OCI-LY1 (cell line): ENCODE results near the gene RP9.

Source experiments
- H2AFZ ChIP-seq: fragments of 200-600 bp; sonication (generic), shearing (Covaris generic); 2 replicates; pipeline ENCODE4 v1.6.0; 2014; ENCODE audit warnings: antibody characterized with exemption, mild to moderate bottlenecking, low read length
- H3F3A ChIP-seq: fragments of 200-600 bp; sonication (generic), shearing (Covaris generic); 2 replicates; pipeline ENCODE4 v1.6.0; 2014; ENCODE audit warnings: mild to moderate bottlenecking, antibody characterized with exemption, low read length, moderate library complexity; ENCODE audit not compliant: insufficient read depth
- H3K27ac ChIP-seq: fragments of 200-600 bp; sonication (generic); 2 replicates; pipeline ENCODE4 v1.5.1; 2014; ENCODE audit warnings: low read length, mixed run types, mild to moderate bottlenecking, low read depth; ENCODE audit not compliant: poor library complexity, severe bottlenecking
- H3K27me3 ChIP-seq: fragments of 200-600 bp; sonication (generic); 2 replicates; pipeline ENCODE4 v1.6.0; 2014; ENCODE audit warnings: antibody characterized with exemption, mild to moderate bottlenecking, low read length, moderate library complexity; ENCODE audit not compliant: insufficient read depth
- H3K36me3 ChIP-seq: fragments of 200-600 bp; sonication (generic); 2 replicates; pipeline ENCODE4 v1.6.1; 2014; ENCODE audit warnings: mild to moderate bottlenecking, antibody characterized with exemption, low read length, moderate library complexity, mixed read lengths; ENCODE audit not compliant: insufficient read depth
- H3K4me1 ChIP-seq: fragments of 200-600 bp; sonication (generic); 2 replicates; pipeline ENCODE4 v1.5.1; 2014; ENCODE audit warnings: mild to moderate bottlenecking, low read length, moderate library complexity; ENCODE audit not compliant: insufficient read depth, severe bottlenecking
- H3K4me2 ChIP-seq: fragments of 200-600 bp; sonication (generic), shearing (Covaris generic); 2 replicates; pipeline ENCODE4 v1.6.1; 2014; ENCODE audit warnings: low read length
- H3K4me3 ChIP-seq: fragments of 200-600 bp; sonication (generic); 2 replicates; pipeline ENCODE4 v1.5.1; 2014; ENCODE audit warnings: low read length, low read depth, mild to moderate bottlenecking, mixed read lengths; ENCODE audit not compliant: poor library complexity, severe bottlenecking
- H3K79me2 ChIP-seq: fragments of 200-600 bp; shearing (Covaris generic); 2 replicates; pipeline ENCODE4 v1.6.1; 2016; ENCODE audit warnings: mixed run types, low read length, mixed read lengths; ENCODE audit not compliant: insufficient read depth
- H3K9ac ChIP-seq: fragments of 200-600 bp; sonication (generic), shearing (Covaris generic); 2 replicates; pipeline ENCODE4 v1.6.1; 2014; ENCODE audit warnings: mild to moderate bottlenecking, low read length, mixed read lengths
- H3K9me2 ChIP-seq: fragments of 200-600 bp; sonication (generic), shearing (Covaris generic); 2 replicates; pipeline ENCODE4 v1.6.1; 2014; ENCODE audit warnings: low read depth, mild to moderate bottlenecking, low read length, mixed read lengths
- H3K9me3 ChIP-seq: fragments of 200-600 bp; shearing (Covaris generic); 2 replicates; pipeline ENCODE4 v1.6.1; 2014; ENCODE audit warnings: low read length, mixed read lengths
- H4K20me1 ChIP-seq: fragments of 200-600 bp; sonication (generic), shearing (Covaris generic); 2 replicates; pipeline ENCODE4 v1.6.0; 2016; ENCODE audit warnings: mild to moderate bottlenecking, low read length; ENCODE audit not compliant: insufficient read depth
- EZH2 ChIP-seq: fragments of 200-600 bp; sonication (generic), shearing (Covaris generic); IDR thresholded peaks from 2 replicates; pipeline ENCODE4 v1.8.0; 2017; ENCODE audit warnings: borderline replicate concordance, mixed run types, mild to moderate bottlenecking, antibody characterized with exemption, low read length, moderate library complexity, mixed read lengths
- TF ChIP-seq, protein P1 (sequence below): fragments of 200-600 bp; sonication (generic), shearing (Covaris generic); IDR thresholded peaks from 2 replicates; pipeline ENCODE4 v1.5.1; 2017; ENCODE audit warnings: mild to moderate bottlenecking, antibody characterized with exemption, low read length, moderate library complexity, mixed read lengths

The RP9 gene

DNA sequence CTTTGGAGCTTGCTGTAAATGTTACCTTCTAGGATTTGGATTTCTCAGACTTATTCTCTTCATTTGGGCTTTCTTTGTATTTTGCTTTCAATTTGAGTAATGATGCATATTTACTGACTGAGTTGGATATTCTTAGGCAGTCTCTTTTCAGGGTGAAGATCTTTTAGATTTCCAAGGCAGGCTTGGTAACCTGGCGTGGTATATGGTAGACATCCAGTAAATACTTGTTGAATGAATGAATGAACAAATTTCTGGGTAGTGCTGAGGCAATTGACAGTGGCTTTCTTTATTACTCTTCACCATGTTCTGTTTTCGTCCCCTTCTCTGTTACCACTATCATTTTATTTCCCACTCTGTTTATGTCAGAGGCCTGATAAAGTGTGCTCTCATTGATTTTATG, 47.2 kb upstream of the RP9 start:
- H4K20me1 ChIP-seq = no peaks in the 10 kb centered on the region
- H3K36me3 ChIP-seq = no peaks in the 10 kb centered on the region
- H3K27me3 ChIP-seq = no peaks in the 10 kb centered on the region
- no peaks in the 10 kb centered on the region for H3K9me2 ChIP-seq
- H3F3A ChIP-seq = no peaks in the 10 kb centered on the region
- no peaks in the 10 kb centered on the region for H3K9me3 ChIP-seq
- no peak overlapping the region for H3K9ac ChIP-seq
- no peak overlapping the region for H3K4me3 ChIP-seq
- no peak overlapping the region for H3K27ac ChIP-seq
- no peaks in the 10 kb centered on the region for H3K4me1 ChIP-seq
- TF ChIP-seq, protein P1, sequence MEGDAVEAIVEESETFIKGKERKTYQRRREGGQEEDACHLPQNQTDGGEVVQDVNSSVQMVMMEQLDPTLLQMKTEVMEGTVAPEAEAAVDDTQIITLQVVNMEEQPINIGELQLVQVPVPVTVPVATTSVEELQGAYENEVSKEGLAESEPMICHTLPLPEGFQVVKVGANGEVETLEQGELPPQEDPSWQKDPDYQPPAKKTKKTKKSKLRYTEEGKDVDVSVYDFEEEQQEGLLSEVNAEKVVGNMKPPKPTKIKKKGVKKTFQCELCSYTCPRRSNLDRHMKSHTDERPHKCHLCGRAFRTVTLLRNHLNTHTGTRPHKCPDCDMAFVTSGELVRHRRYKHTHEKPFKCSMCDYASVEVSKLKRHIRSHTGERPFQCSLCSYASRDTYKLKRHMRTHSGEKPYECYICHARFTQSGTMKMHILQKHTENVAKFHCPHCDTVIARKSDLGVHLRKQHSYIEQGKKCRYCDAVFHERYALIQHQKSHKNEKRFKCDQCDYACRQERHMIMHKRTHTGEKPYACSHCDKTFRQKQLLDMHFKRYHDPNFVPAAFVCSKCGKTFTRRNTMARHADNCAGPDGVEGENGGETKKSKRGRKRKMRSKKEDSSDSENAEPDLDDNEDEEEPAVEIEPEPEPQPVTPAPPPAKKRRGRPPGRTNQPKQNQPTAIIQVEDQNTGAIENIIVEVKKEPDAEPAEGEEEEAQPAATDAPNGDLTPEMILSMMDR = no peak
- no peak for TF ChIP-seq EZH2
- no peak overlapping the region for H2AFZ ChIP-seq
- no peak overlapping the region for H3K4me2 ChIP-seq
- H3K79me2 ChIP-seq = no peaks in the 10 kb centered on the region

DNA sequence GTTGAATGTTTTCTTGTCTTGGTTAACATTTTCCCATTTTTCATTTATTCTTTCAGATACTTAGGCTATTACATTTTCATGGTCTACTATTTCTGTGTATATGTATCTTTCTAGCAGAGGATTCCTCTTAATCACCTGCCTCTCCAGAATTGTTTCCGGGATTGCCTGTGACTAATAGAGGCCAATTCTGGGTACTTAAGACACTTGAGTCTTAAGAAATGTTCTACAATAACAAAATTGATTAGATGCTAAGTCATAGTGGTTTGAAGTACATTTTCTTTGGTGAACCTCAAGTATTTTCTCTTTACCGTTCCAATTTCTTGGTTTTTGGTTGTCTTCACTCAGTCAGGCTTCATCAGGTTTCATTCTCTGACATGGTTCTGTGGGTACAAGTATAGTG, 46.6 kb upstream of the RP9 start:
- TF ChIP-seq, protein P1 = no peak
- no peak for TF ChIP-seq EZH2
- no peaks in the 10 kb centered on the region for H3K27me3 ChIP-seq
- H3F3A ChIP-seq = no peaks in the 10 kb centered on the region
- H3K9ac ChIP-seq = no peak overlapping the region
- H3K27ac ChIP-seq = no peak overlapping the region
- H3K4me1 ChIP-seq = no peaks in the 10 kb centered on the region
- H2AFZ ChIP-seq = no peak overlapping the region
- H4K20me1 ChIP-seq = no peaks in the 10 kb centered on the region
- H3K4me3 ChIP-seq = no peak overlapping the region
- H3K9me2 ChIP-seq = no peaks in the 10 kb centered on the region
- H3K4me2 ChIP-seq = no peak overlapping the region
- H3K36me3 ChIP-seq = no peaks in the 10 kb centered on the region
- H3K79me2 ChIP-seq = no peaks in the 10 kb centered on the region
- H3K9me3 ChIP-seq = no peaks in the 10 kb centered on the region

DNA sequence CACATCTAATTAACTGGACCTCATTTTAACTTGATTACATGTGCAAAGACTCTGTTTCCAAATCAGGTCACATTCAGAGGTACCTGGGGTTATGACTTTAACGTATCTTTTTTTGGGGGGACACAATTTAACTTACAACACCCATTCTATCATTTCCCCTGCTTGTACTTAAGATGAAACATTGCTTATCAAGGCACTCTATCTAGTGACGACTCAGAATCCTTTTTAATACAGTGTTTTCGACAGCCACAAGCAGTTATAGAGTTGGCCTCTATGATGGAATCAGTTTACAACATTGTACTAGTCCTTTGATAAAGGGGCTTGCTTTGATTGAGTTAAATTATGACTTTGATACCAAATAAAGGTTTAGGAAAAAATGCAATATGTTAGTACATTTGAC, 42.9 kb upstream of the RP9 start:
- no peak overlapping the region for H3K4me2 ChIP-seq
- H3K9me3 ChIP-seq = no peaks in the 10 kb centered on the region
- no peaks in the 10 kb centered on the region for H3K9me2 ChIP-seq
- no peaks in the 10 kb centered on the region for H3K36me3 ChIP-seq
- TF ChIP-seq, protein P1 = no peak
- TF ChIP-seq EZH2 = no peak
- no peaks in the 10 kb centered on the region for H4K20me1 ChIP-seq
- H3F3A ChIP-seq = no peaks in the 10 kb centered on the region
- no peaks in the 10 kb centered on the region for H3K4me1 ChIP-seq
- no peak overlapping the region for H3K27ac ChIP-seq
- no peaks in the 10 kb centered on the region for H3K79me2 ChIP-seq
- no peak overlapping the region for H3K4me3 ChIP-seq
- no peaks in the 10 kb centered on the region for H3K27me3 ChIP-seq
- no peak overlapping the region for H2AFZ ChIP-seq
- no peak overlapping the region for H3K9ac ChIP-seq
